Heart right ventricle (tissue), 16 donors: Measurements from ENCODE around the gene PIAS3. TPM values are rescaled to one million over a fixed set of nuclear protein-coding genes. Genes with fewer than 3 reads are reported as not detected.

Source experiments
- ATAC-seq, 8 donors: fragments of 200-7000 bp; cut with Tn5 transposase; one replicate each; pipeline ENCODE4 v1.9.1; 2020; ENCODE audit warnings: mild to moderate bottlenecking in 8 of 8, moderate library complexity in 8 of 8, moderate number of reproducible peaks in 1 of 8
- DNase-seq, 2 donors: peaks; one replicate each; pipeline ENCODE4 v3.0.0-alpha.2; 2020
- H3K27ac ChIP-seq, 10 donors: fragments of 200-600 bp; sonication (generic) in 2 of 10; one replicate each; pipeline versions ENCODE4 v1.5.0 to v1.8.0; 2020 to 2022; ENCODE audit warnings: mild to moderate bottlenecking in 3 of 10
- H3K27me3 ChIP-seq, 7 donors: fragments of 200-600 bp; one replicate each; pipeline ENCODE4 v1.8.0; 2021 to 2022; ENCODE audit warnings: mild to moderate bottlenecking in 2 of 7
- H3K36me3 ChIP-seq, 9 donors: fragments of 200-600 bp; sonication (generic) in 1 of 9; one replicate each; pipeline versions ENCODE4 v1.5.0 to v1.8.0; 2020 to 2022; ENCODE audit warnings: mild to moderate bottlenecking in 2 of 9
- H3K4me1 ChIP-seq, 9 donors: fragments of 200-600 bp; sonication (generic) in 1 of 9; one replicate each; pipeline versions ENCODE4 v1.5.0 to v1.8.0; 2020 to 2022; ENCODE audit warnings: mild to moderate bottlenecking in 4 of 9
- H3K4me3 ChIP-seq, 10 donors: fragments of 200-600 bp; sonication (generic) in 2 of 10; one replicate each; pipeline versions ENCODE4 v1.5.0 to v1.8.0; 2020 to 2022; ENCODE audit warnings: mild to moderate bottlenecking in 7 of 10, moderate library complexity in 2 of 10
- H3K9me3 ChIP-seq, 11 donors: fragments of 200-600 bp in 10 of 11; sonication (generic) in 2 of 11; one replicate each; pipeline versions ENCODE4 v1.5.0 to v1.8.0; 2013 to 2022; ENCODE audit warnings: mild to moderate bottlenecking in 2 of 11, control low read depth in 1 of 11, moderate library complexity in 1 of 11
- CTCF ChIP-seq, 9 donors: fragments of 200-600 bp; sonication (generic) in 2 of 9; IDR thresholded peaks; one replicate each; pipeline versions ENCODE4 v1.5.0 to v1.8.0; 2021 to 2022; ENCODE audit warnings: antibody characterized with exemption in 9 of 9, mild to moderate bottlenecking in 5 of 9, moderate library complexity in 1 of 9
- WGBS, 2 donors: extraction: QIAGEN DNeasy Blood & Tissue Kit; methylation state at CpG; one replicate each; pipeline ENCODE4 v1.1.7; 2013; ENCODE audit warnings: inconsistent platforms in 1 of 2; 5-methylcytosine and 5-hydroxymethylcytosine counted together
- intact Hi-C, 10 donors: fragments of 100-400 bp; cut with DNase I; formaldehyde crosslinking; loops; one replicate each; pipeline versions ENCODE4 v1.11.1 to v1.14.2; 2022
- polyA plus RNA-seq, 2 donors: library from polyadenylated mRNA; stranded (reverse); fragments of 200-250 nt; gene quantifications; one replicate each; pipeline ENCODE4 v1.2.3, GENCODE V29; 2013
- total RNA-seq, 10 donors: library from RNA; stranded (reverse); fragmentation: NEBNext Ultra II Directional in 3 of 10; extraction: Animal tissue kit (Norgen Biotek cat#: 25700) in 3 of 10; gene quantifications; one replicate each; pipeline versions ENCODE4 v1.2.1 to v1.2.4, GENCODE V29; 2021 to 2023
- donor health status: Arrhythmogenic right ventricular cardiomyopathy.
- donor health status: ischemic (EF 13 %, LVEDD 7.1; RV severe dilation, severe dysfunction).
- donor health status: healthy with polysubstance abuse.
- donor health status: DM: no; HTN: yes; CAD: no.
- donor health status: DM: no; HTN: no; CAD: no.
- donor health status: ischemic (EF 25% LVEDD 6.9; RV normal size, moderate dysfunction).
- donor health status: ischemic (EF 25% LVEDD 5.7; RV mildly dilated, moderate dysfunction).
- donor health status: healthy.
- donor health status: DM: yes; HTN: yes; CAD: no.
- donor health status: Ischemic cardiomyopathy.
- donor health status: ischemic (EF 35%, LVEDD 5.7; RV mildly dilated, moderate dysfunction).
- donor health status: nonischemic (EF 11% LVEDD 7.7; RV severe dilation, severe dysfunction).
- donor health status: DM: yes; HTN: yes; CAD: no.
- donor health status: PGD.
- donor health status: ischemic (EF 29% LVEDD 5.4; RV normal size, mild dysfunction).
- donor health status: nonischemic (EF 23%, LVEDD 6.1; RV moderate dilation, normal function).

Gene PIAS3
- total and polyA plus RNA-seq, 12 donors, result 12.6 to 28.7 (median 15.2) TPM

DNA sequence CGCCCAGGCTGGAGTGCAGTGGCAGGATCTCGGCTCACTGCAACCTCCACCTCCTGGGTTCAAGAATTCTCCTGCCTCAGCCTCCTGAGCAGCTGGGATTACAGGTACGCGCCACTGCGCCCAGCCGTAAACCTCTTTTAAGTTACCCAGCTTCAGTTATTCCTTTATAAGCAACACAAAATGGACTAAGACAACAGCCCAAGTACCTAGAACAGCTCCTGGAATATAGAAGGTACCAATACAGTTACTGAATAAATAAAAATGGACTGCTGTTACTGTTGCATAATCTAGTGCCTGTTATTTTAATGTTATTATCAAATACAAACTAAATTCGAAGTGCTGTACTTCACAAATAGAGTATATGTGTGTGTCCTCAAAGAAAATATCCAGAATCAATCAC, 52.0 kb downstream of the PIAS3 start:
- intact Hi-C loops, result no loop called here
- WGBS, 2 donors, result 94 to 96% methylated on average over 7 of the region's 7 CpGs

DNA sequence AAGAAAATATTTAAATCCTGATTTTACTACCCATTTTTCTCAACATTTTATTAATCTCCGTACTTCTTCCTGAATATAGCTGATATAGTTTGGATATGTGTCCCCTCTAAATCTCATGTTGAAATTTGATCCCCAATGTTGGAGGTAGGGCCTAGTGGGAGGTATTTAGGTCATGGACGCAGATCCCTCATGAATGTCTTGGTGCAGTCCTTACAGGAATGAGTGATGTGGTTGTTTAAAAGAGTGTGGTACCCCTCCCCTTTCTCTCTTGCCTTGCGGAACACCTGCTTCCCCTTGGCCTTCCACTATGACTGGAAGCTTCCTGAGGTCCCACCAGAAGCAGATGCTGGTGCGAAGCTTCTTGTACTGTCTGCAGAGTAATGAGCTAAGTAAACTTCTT, 52.5 kb downstream of the PIAS3 start:
- H3K9me3 ChIP-seq, result no peaks in the 10 kb centered on the region
- ATAC-seq (no peak), DNase-seq (no peak)
- TF ChIP-seq CTCF (IDR thresholded peaks at IDR 0.05), result no peak
- 97 to 99% methylated on average over 4 of the region's 4 CpGs for WGBS, 2 donors
- no peak overlapping the region for H3K27ac ChIP-seq
- intact Hi-C loops, result no loop called here
- H3K4me1 ChIP-seq, result peaks cover 0 to 65% (median 24%) of the 10 kb centered on the region in 9 donors
- H3K36me3 ChIP-seq, result no peaks in the 10 kb centered on the region
- H3K27me3 ChIP-seq, result no peaks in the 10 kb centered on the region
- H3K4me3 ChIP-seq, result no peak overlapping the region

More for the DNA sequence above, 52.0 kb downstream of the PIAS3 start:
- Histone ChIP-seq H3K4me3 (no peak overlapping the region), H3K36me3 (no peaks in the 10 kb centered on the region), H3K9me3 (no peaks in the 10 kb centered on the region), H3K4me1 (peaks cover 0 to 61% (median 24%) of the 10 kb centered on the region in 9 donors), H3K27me3 (no peaks in the 10 kb centered on the region), H3K27ac (no peak overlapping the region)
- DNase-seq (no peak), ATAC-seq (no peak)
- TF ChIP-seq CTCF (IDR thresholded peaks at IDR 0.05), result no peak

GRCh38 chr1:145805057-145805456, 53.8 kb downstream of the PIAS3 start:
- no peaks in the 10 kb centered on the region for H3K9me3 ChIP-seq
- no peaks in the 10 kb centered on the region for H3K27me3 ChIP-seq
- H3K36me3 ChIP-seq, result no peaks in the 10 kb centered on the region
- DNase-seq, result no peak
- H3K27ac ChIP-seq, result no peak overlapping the region
- intact Hi-C loops, result no loop called here
- 81 to 91% methylated on average over 1 of the region's 1 CpG for WGBS, 2 donors
- peaks cover 0 to 78% (median 34%) of the 10 kb centered on the region in 9 donors for H3K4me1 ChIP-seq
- H3K4me3 ChIP-seq, result no peak overlapping the region
- no peak for TF ChIP-seq CTCF (IDR thresholded peaks at IDR 0.05)
- no peak for ATAC-seq

GRCh38 chr1:145804235-145805045, 54.4 kb downstream of the PIAS3 start:
- no peak for ATAC-seq
- no peak for TF ChIP-seq CTCF (IDR thresholded peaks at IDR 0.05)
- Histone ChIP-seq H3K27ac (no peak overlapping the region), H3K27me3 (no peaks in the 10 kb centered on the region), H3K36me3 (no peaks in the 10 kb centered on the region), H3K4me1 (peaks cover 0 to 84% (median 34%) of the 10 kb centered on the region in 9 donors), H3K4me3 (no peak overlapping the region), H3K9me3 (no peaks in the 10 kb centered on the region)
- intact Hi-C loops, result no loop called here
- WGBS, 2 donors, result 53 to 56% methylated on average over 3 of the region's 3 CpGs
- DNase-seq, result no peak
